Upper lobe of left lung (tissue), 4 donors: ENCODE data around the gene CCND2.

Source experiments
- CTCF ChIP-seq, 6 experiments: fragments of 450-650 bp in 4 of 6; fragments of 200-600 bp in 2 of 6; sonication (generic) in 2 of 6; IDR thresholded peaks; one replicate each; pipeline ENCODE4 v1.5.1; 2016 to 2019; ENCODE audit warnings: antibody characterized with exemption in 6 of 6
- POLR2AphosphoS5 ChIP-seq, 2 donors: sonication (generic); formaldehyde crosslinking; IDR thresholded peaks; one replicate each; pipeline ENCODE4 v1.5.1; 2017; ENCODE audit warnings: antibody characterized with exemption in 2 of 2

- no peak for TF ChIP-seq CTCF (IDR thresholded peaks at IDR 0.05)
- TF ChIP-seq POLR2AphosphoS5 (IDR thresholded peaks at IDR 0.05), result no peak
Measured at GRCh38 chr12:4283512-4284255, 10.1 kb downstream of the CCND2 start.
